ENCODE measurements around the gene SLC12A8. TPM values are rescaled to one million over a fixed set of nuclear protein-coding genes. Genes with fewer than 3 reads are reported as not detected.

SLC12A8 gene
- total and polyA plus RNA-seq, 5 donors = 0.52 to 1.7 (median 1.1) TPM

DNA sequence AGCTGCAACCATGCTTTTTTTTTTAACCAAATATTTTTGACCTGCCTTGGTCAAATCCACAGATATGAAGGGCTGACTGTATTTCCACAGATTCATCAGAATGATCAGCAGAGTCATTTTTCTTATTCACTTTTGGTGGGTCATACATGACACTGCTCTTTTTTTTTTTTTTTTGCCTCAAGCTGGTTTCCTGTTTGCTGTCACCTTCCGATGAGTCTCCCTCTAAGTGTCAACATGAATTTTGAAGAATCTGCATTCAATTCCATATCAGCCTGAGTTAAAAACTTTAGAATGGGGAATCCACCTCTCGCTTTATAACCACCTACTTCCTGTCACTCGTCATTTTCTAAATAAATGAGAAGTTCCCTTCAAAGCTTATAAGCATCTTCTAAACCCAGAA, 2.2 kb upstream of the SLC12A8 start:
- 58% methylated on average over 3 of the region's 3 CpGs for WGBS
- Histone ChIP-seq H3K27ac (ENCODE audit: low read length) (no peak overlapping the region), H3K27me3 (ENCODE audit: control insufficient read depth, insufficient read depth) (no peaks in the 10 kb centered on the region), H3K9me3 (ENCODE audit: control insufficient read depth, low read length) (no peaks in the 10 kb centered on the region), H3K4me1 (ENCODE audit: control insufficient read depth, insufficient read depth, low read length) (no peaks in the 10 kb centered on the region), H3K4me3 (ENCODE audit: low read length) (no peak overlapping the region)
- DNase-seq (no peak), ATAC-seq (no peak)
- intact Hi-C loops (cut with DNase I) = no loop called here

DNA sequence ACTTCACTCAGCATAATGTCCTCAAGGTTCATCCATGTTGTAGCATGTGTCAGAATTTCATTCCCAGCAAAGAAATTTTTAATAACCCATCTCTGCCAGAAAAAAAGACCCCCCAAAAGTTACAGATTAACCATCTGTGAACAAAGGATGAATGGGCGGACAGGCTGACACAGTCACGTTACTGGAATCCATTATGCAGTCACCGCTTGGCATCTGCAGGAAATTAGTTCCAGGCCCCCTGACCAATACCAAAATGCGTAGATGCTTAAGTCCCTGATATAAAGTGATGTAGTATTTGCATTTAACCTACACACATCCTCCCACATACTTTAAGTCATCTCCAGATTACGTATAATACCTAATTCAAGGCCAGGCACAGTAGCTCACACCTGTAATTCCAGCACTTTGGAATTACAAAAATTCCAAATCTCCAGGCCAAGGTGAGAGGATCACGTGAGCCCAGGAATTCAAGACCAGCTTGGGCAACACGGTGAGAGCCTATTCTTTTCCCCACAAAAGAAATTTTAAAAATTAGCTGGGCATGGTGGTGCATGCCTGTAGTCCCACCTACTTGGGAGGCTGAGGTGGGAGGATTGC, 1.5 kb upstream of the SLC12A8 start:
- no peak overlapping the region for H3K4me3 ChIP-seq (ENCODE audit: low read length)
- no peaks in the 10 kb centered on the region for H3K9me3 ChIP-seq (ENCODE audit: control insufficient read depth, low read length)
- H3K27me3 ChIP-seq (ENCODE audit: control insufficient read depth, insufficient read depth) = no peaks in the 10 kb centered on the region
- WGBS = 90% methylated on average over 7 of the region's 7 CpGs
- intact Hi-C loops (cut with DNase I) = no loop called here
- H3K27ac ChIP-seq (ENCODE audit: low read length) = no peak overlapping the region
- ATAC-seq (no peak), DNase-seq (no peak)
- H3K4me1 ChIP-seq (ENCODE audit: control insufficient read depth, insufficient read depth, low read length) = no peaks in the 10 kb centered on the region

DNA sequence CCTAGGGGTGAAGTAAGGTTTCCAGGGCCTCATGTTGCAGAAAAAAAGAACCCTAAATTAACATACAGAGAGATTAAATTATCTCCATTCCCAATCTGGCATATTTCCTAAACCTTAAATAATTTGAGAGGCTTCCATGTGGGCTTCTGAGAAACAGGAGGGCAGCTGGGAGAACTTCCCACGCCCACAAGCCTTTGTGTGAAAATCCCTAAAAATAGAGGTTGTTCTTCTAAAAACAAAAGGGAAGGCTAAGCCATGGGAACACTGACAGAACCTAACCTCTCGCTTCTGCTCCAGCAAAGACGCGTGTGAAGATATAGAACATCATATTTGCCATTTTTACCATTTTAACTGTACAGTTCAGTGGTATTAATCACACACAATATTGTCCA, 812 bp upstream of the SLC12A8 start:
- H3K27ac ChIP-seq (ENCODE audit: low read length) = no peak overlapping the region
- H3K27me3 ChIP-seq (ENCODE audit: control insufficient read depth, insufficient read depth) = no peaks in the 10 kb centered on the region
- WGBS = 82% methylated on average over 4 of the region's 4 CpGs
- H3K4me3 ChIP-seq (ENCODE audit: low read length) = no peak overlapping the region
- DNase-seq (no peak), ATAC-seq (no peak)
- H3K4me1 ChIP-seq (ENCODE audit: control insufficient read depth, insufficient read depth, low read length) = no peaks in the 10 kb centered on the region
- intact Hi-C loops (cut with DNase I) = no loop called here
- H3K9me3 ChIP-seq (ENCODE audit: control insufficient read depth, low read length) = no peaks in the 10 kb centered on the region

DNA sequence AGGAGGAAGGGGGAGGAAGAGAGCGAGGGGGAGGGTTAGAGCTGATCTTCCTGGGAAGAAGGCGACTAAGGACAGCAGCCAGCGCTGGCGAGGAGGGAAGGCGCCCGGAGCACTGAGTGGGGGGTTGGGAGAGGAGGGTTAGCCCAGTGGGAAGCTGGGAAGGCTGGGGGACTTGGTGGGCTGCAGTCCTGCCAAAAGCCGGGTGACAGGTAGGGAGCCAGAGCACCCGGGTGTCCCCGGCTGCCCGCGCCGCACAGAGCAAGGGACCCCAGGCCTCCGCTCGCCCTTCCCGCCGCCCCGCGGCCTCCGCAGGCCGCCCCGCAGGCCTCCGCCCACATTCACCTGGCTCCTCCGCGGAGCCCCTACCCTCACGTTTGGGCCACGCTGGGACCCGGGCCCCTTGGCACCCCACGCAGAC, 448 bp downstream of the SLC12A8 start:
- no peaks in the 10 kb centered on the region for H3K4me1 ChIP-seq (ENCODE audit: control insufficient read depth, insufficient read depth, low read length)
- H3K4me3 ChIP-seq (ENCODE audit: low read length) = peak overlapping the region; percentile 44
- ATAC-seq (peak; percentile 51 to 69), DNase-seq (peak in 1 of 3 donors; percentile 53)
- intact Hi-C loops (cut with DNase I) = no loop called here
- no peak overlapping the region for H3K27ac ChIP-seq (ENCODE audit: low read length)
- WGBS = 3% methylated on average over 28 of the region's 28 CpGs
- no peaks in the 10 kb centered on the region for H3K27me3 ChIP-seq (ENCODE audit: control insufficient read depth, insufficient read depth)
- no peaks in the 10 kb centered on the region for H3K9me3 ChIP-seq (ENCODE audit: control insufficient read depth, low read length)

DNA sequence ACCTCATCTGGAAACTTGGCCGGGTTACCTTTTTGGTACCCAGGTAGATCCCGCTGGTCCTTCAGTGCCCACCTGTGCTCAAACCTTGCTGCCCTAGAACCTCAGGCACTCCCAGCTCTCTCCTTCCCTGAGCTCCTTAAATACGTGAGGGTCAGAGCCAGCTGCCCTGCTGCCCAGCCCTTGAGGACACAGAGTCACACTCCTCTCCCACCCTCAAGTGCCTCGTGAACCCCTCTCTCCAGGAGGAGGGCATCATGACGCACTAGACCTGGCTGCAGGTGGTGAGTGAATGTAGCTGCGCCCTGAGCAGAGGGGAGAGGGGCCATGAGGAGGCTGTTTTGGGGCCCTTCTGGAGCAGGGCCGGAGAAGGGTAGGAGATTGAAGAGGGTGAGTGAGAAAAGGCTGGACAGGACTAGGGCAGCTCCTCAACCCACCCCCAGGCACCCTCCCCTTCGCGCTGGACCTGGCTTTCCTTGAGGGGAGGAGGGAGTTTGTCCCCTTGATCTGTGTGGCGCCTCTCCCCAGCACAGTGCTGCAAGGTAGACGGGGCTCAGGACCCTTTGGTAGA, 941 bp downstream of the SLC12A8 start:
- H3K4me3 ChIP-seq (ENCODE audit: low read length) = peak overlapping the region; percentile 44
- WGBS = 74% methylated on average over 11 of the region's 11 CpGs
- no peak for DNase-seq
- intact Hi-C loops (cut with DNase I) = no loop called here
- H3K4me1 ChIP-seq (ENCODE audit: control insufficient read depth, insufficient read depth, low read length) = no peaks in the 10 kb centered on the region
- no peaks in the 10 kb centered on the region for H3K9me3 ChIP-seq (ENCODE audit: control insufficient read depth, low read length)
- no peaks in the 10 kb centered on the region for H3K27me3 ChIP-seq (ENCODE audit: control insufficient read depth, insufficient read depth)
- H3K27ac ChIP-seq (ENCODE audit: low read length) = no peak overlapping the region
- ATAC-seq = peak in 1 of 2 donors; percentile 32

DNA sequence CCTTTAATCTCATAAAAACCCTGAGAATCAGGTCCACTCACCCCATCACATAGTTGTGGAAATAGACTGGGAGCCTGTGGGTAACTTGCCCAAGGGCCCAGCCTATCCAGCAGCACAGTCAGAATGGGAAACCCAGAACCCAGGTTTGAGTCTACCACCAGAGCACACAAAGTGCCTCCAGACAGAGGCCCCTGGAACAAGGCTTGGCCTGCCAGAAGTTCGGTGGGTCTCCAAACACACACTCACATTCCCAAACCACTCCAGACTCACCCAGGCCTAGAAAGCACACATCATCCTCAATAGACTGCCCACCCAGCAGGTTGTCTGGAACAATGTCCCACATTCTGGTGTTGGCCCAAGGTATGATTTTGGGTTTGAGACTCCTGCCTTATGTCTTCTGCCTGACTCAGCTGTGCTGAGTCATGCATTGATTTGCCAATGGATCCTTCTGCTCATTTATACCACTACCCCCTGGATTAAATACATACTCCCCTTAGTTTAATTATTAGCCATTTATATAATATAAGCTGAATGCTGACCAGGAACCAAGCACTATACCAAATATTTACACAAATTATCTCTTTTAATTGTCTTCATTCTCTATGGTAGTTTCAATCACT, 4.5 kb downstream of the SLC12A8 start:
- H3K27me3 ChIP-seq (ENCODE audit: control insufficient read depth, insufficient read depth) = no peaks in the 10 kb centered on the region
- no peak overlapping the region for H3K27ac ChIP-seq (ENCODE audit: low read length)
- H3K9me3 ChIP-seq (ENCODE audit: control insufficient read depth, low read length) = no peaks in the 10 kb centered on the region
- intact Hi-C loops (cut with DNase I) = no loop called here
- H3K4me1 ChIP-seq (ENCODE audit: control insufficient read depth, insufficient read depth, low read length) = no peaks in the 10 kb centered on the region
- no peak overlapping the region for H3K4me3 ChIP-seq (ENCODE audit: low read length)
- ATAC-seq = no peak
- no peak for DNase-seq
- WGBS = 94% methylated on average over 1 of the region's 1 CpG

DNA sequence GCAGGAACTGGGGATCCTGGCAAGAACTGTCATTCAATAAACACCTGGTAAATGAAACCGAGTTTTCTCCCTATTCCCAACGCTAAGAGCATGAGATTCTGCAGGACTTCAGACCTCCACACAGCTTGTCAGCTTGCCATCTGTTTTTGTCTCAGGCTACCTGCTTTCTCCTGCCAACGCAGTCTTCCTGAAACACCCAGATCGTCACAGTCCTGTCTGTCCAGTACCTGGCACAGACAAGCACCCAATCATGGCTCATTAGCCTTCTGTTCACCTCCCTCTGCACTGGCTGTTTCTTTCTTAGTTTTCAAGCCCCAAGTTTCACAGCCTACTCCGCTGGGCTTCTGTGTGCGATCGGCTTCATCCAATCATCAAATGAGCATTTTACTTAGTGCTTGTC, 5.0 kb downstream of the SLC12A8 start:
- H3K4me3 ChIP-seq (ENCODE audit: low read length) = no peak overlapping the region
- H3K9me3 ChIP-seq (ENCODE audit: control insufficient read depth, low read length) = no peaks in the 10 kb centered on the region
- H3K27me3 ChIP-seq (ENCODE audit: control insufficient read depth, insufficient read depth) = no peaks in the 10 kb centered on the region
- no peak overlapping the region for H3K27ac ChIP-seq (ENCODE audit: low read length)
- no peak for ATAC-seq
- 77% methylated on average over 7 of the region's 7 CpGs for WGBS
- H3K4me1 ChIP-seq (ENCODE audit: control insufficient read depth, insufficient read depth, low read length) = no peaks in the 10 kb centered on the region
- intact Hi-C loops (cut with DNase I) = no loop called here
- no peak for DNase-seq

DNA sequence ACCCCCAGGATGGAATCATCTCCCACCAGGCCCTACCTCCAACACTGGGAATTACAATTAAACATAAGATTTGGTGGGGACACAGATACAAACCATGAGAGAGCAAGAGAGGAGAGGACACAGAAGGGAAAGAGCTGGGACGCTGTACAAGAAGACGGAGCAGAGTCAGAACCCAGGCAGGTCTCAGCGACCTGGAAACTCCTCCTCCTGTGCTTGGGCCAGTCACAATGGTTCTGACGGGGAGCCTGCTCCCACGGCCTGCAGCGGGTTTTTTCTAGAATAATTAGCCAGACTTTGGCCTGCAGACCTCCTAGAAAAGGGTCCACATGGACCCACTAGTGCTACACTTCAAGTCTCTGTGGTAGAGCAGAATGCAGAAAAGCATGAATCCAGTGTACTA, 5.6 kb downstream of the SLC12A8 start:
- Histone ChIP-seq H3K4me3 (ENCODE audit: low read length) (no peak overlapping the region), H3K27me3 (ENCODE audit: control insufficient read depth, insufficient read depth) (no peaks in the 10 kb centered on the region), H3K27ac (ENCODE audit: low read length) (no peak overlapping the region), H3K9me3 (ENCODE audit: control insufficient read depth, low read length) (no peaks in the 10 kb centered on the region), H3K4me1 (ENCODE audit: control insufficient read depth, insufficient read depth, low read length) (no peaks in the 10 kb centered on the region)
- ATAC-seq (no peak), DNase-seq (no peak)
- intact Hi-C loops (cut with DNase I) = no loop called here
- WGBS = 74% methylated on average over 6 of the region's 6 CpGs

DNA sequence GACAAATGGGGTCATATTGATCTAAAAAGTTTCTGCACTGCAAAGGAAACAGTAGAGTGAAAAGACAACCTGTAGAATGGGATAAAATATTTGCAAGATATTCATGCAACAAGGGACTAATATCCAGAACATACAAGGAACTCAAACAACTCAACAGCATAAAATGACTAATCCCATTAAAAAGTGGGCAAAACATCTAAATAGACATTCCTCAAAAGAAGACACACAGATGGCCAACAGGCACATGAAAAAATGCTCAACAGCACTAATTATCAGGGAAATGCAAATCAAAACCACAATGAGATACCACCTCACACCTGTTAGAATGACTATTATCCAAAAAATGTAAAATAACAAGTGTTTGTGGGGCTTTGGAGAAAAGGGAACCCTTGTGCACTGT, 8.8 kb downstream of the SLC12A8 start:
- no peak for DNase-seq
- Histone ChIP-seq H3K4me1 (ENCODE audit: control insufficient read depth, insufficient read depth, low read length) (no peaks in the 10 kb centered on the region), H3K27me3 (ENCODE audit: control insufficient read depth, insufficient read depth) (no peaks in the 10 kb centered on the region), H3K27ac (ENCODE audit: low read length) (no peak overlapping the region), H3K9me3 (ENCODE audit: control insufficient read depth, low read length) (no peaks in the 10 kb centered on the region), H3K4me3 (ENCODE audit: low read length) (no peak overlapping the region)
- no peak for ATAC-seq
- intact Hi-C loops (cut with DNase I) = no loop called here

DNA sequence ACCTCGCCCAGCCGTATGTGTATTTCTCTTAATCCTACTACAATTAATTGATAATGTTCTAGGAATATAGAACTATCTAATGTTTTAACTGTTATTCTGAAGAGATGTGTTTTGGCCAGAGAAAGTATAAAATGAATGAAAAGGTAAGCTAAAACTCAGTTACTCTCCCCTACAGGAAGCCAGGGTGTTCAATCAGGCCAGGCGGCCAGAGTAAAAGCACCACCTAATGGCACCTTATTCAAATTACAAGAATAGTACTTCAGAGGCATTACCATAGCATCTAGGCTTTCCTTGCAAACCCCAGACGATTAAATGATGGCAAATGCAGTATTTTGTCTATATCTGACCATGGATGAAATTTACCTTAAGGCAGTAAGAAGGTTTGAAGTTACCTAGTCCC, 10.4 kb downstream of the SLC12A8 start:
- intact Hi-C loops (cut with DNase I) = no loop called here
- H3K27ac ChIP-seq (ENCODE audit: low read length) = no peak overlapping the region
- 79% methylated on average over 4 of the region's 4 CpGs for WGBS
- H3K9me3 ChIP-seq (ENCODE audit: control insufficient read depth, low read length) = no peaks in the 10 kb centered on the region
- H3K4me1 ChIP-seq (ENCODE audit: control insufficient read depth, insufficient read depth, low read length) = no peaks in the 10 kb centered on the region
- ATAC-seq = no peak
- no peak for DNase-seq
- no peak overlapping the region for H3K4me3 ChIP-seq (ENCODE audit: low read length)
- no peaks in the 10 kb centered on the region for H3K27me3 ChIP-seq (ENCODE audit: control insufficient read depth, insufficient read depth)

DNA sequence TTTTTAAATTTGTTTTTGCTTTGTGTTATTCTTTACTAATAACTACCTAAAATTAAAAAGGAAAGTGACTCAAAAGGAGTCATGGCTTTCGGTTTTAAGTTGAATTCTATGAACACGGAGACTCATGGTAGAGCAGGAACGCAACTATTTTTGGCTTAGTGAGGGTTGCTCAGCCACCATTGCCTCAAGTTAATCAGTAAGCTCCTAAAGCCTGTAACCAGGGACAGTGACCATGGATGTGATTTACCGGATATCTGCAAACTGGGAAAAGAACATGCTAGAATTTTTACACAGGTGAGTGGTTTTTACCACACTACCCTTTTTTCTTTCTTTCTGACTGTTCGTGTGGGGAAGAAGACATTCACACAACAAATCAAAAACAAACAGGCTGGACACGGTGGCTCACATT, 11.8 kb downstream of the SLC12A8 start:
- 89% methylated on average over 6 of the region's 6 CpGs for WGBS
- no peaks in the 10 kb centered on the region for H3K27me3 ChIP-seq (ENCODE audit: control insufficient read depth, insufficient read depth)
- intact Hi-C loops (cut with DNase I) = no loop called here

More for the DNA sequence above, 11.8 kb downstream of the SLC12A8 start:
- Histone ChIP-seq H3K9me3 (ENCODE audit: control insufficient read depth, low read length) (no peaks in the 10 kb centered on the region), H3K27ac (ENCODE audit: low read length) (no peak overlapping the region), H3K4me1 (ENCODE audit: control insufficient read depth, insufficient read depth, low read length) (no peaks in the 10 kb centered on the region), H3K4me3 (ENCODE audit: low read length) (no peak overlapping the region)
- DNase-seq (no peak), ATAC-seq (no peak)

Measured in right cardiac atrium (tissue), 5 donors.